Panc1 (cell line): ENCODE measurements around the gene OR5B3. TPM values are rescaled to one million over a fixed set of nuclear protein-coding genes. Genes with fewer than 3 reads are reported as not detected.

Experiments
- ATAC-seq: fragments of 200-7000 bp; cut with Tn5 transposase; 2 replicates; pipeline ENCODE4 v1.9.1; 2020; ENCODE audit warnings: mild to moderate bottlenecking, moderate library complexity
- BruUV-seq: library from RNA; stranded (reverse); fragments of 400-500 nt; replicated peaks from 2 replicates; lab custom pipeline; 2021; lab: Mats Ljungman, UMichigan
- CTCF ChIA-PET: fragments of 300-600 bp; sonication (Branson Sonifier 250); formaldehyde crosslinking; loops from one replicate; lab custom pipeline; 2022; ENCODE audit warnings: antibody characterized with exemption; lab: Charles Lee
- POLR2A ChIA-PET: fragments of 300-600 bp; sonication (Branson Sonifier 250); formaldehyde crosslinking; loops from one replicate; lab custom pipeline; 2022; ENCODE audit warnings: antibody characterized with exemption; lab: Charles Lee
- DNase-seq: peaks from one replicate; pipeline ENCODE4 v3.0.0-alpha.2; 2010; ENCODE audit warnings: low read depth, low spot score
- H3K27ac ChIP-seq: 2 replicates; pipeline ENCODE4 v1.5.1; 2011; ENCODE audit warnings: mild to moderate bottlenecking, low read length, inconsistent platforms
- H3K27me3 ChIP-seq: fragments of 200-500 bp; sonication (Bioruptor generic); 2 replicates; pipeline ENCODE4 v1.6.0; 2014; ENCODE audit warnings: low read length, inconsistent platforms; ENCODE audit not compliant: control insufficient read depth, insufficient read depth
- H3K36me3 ChIP-seq: fragments of 200-500 bp; sonication (Bioruptor generic); 2 replicates; pipeline ENCODE4 v1.5.1; 2014; ENCODE audit warnings: inconsistent platforms, mild to moderate bottlenecking, low read length, moderate library complexity; ENCODE audit not compliant: control insufficient read depth, insufficient read depth
- H3K4me1 ChIP-seq: 2 replicates; pipeline ENCODE4 v1.5.1; 2011; ENCODE audit warnings: inconsistent platforms, mild to moderate bottlenecking, low read length, moderate library complexity; ENCODE audit not compliant: control insufficient read depth, insufficient read depth
- H3K4me3 ChIP-seq, 2 experiments: 2 replicates each; pipeline ENCODE4 v1.5.1; 2011 to 2012; ENCODE audit warnings: low read depth in 2 of 2, low read length in 2 of 2, mild to moderate bottlenecking in 2 of 2, inconsistent platforms in 1 of 2, moderate library complexity in 1 of 2
- H3K9me3 ChIP-seq: fragments of 200-500 bp; sonication (Bioruptor generic); 2 replicates; pipeline ENCODE4 v1.5.1; 2014; ENCODE audit warnings: low read depth, mild to moderate bottlenecking, inconsistent platforms, low read length, moderate library complexity; ENCODE audit not compliant: control insufficient read depth, insufficient read depth
- CTCF ChIP-seq: fragments of 450-650 bp; IDR thresholded peaks from 2 replicates; pipeline ENCODE4 v1.5.1; 2017; ENCODE audit warnings: mild to moderate bottlenecking
- POLR2AphosphoS5 ChIP-seq: IDR thresholded peaks from 2 replicates; pipeline ENCODE4 v1.6.1; 2012; ENCODE audit warnings: mild to moderate bottlenecking, low read depth, low read length, moderate library complexity
- REST ChIP-seq, 2 experiments: IDR thresholded peaks; 2 replicates each; pipeline ENCODE4 v1.6.1; 2011 to 2012; ENCODE audit warnings: low read depth in 2 of 2, control low read depth in 1 of 2, low read length in 1 of 2, mild to moderate bottlenecking in 1 of 2, moderate library complexity in 1 of 2; ENCODE audit not compliant: insufficient read depth in 1 of 2
- SIN3A ChIP-seq: IDR thresholded peaks from 2 replicates; pipeline ENCODE4 v1.6.1; 2012; ENCODE audit warnings: low read depth, mild to moderate bottlenecking, low read length, moderate library complexity, borderline replicate concordance; ENCODE audit not compliant: insufficient read depth
- TCF7L2 ChIP-seq: IDR thresholded peaks from 2 replicates; pipeline ENCODE4 v1.6.1; 2011; ENCODE audit warnings: mild to moderate bottlenecking, low read depth, low read length, inconsistent platforms
- in situ Hi-C: cut with HindIII; loops from 2 replicates; pipeline ENCODE4 v1.10.0; 2016; ENCODE audit warnings: low sequenced_read_pairs, low pct_unique_long_range_greater_than_20kb
- intact Hi-C: fragments of 100-400 bp; cut with micrococcal nuclease; formaldehyde crosslinking; loops from one replicate; pipeline ENCODE4 v1.10.0; 2022; ENCODE audit not compliant: unreplicated experiment
- total RNA-seq: library from RNA; stranded (reverse); gene quantifications from one replicate; pipeline ENCODE4 v1.2.1, GENCODE V29; 2021; ENCODE audit not compliant: unreplicated experiment

Gene OR5B3
- total RNA-seq, 1 experiment from 2014 or later: not detected

DNA sequence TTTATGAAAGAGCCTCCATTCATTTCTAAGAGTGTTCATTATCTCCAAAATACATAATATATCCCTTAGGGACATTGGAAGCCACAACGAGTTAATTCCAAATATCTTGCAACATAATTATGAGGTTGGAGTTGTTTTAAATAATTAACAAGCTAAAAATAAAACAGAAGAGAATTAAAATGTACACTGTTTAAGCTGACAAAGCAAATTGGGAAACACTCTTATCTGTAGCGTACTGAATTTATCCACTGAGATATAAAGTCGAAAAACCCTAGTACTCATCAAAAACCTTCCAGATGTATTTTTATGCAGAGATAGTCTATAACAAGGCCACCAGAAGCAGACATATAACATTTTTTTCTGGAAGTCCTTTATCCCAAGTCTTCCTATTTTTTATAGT, 27.5 kb upstream of the OR5B3 start:
- no TSS peak for BruUV-seq
- no peak for DNase-seq

DNA sequence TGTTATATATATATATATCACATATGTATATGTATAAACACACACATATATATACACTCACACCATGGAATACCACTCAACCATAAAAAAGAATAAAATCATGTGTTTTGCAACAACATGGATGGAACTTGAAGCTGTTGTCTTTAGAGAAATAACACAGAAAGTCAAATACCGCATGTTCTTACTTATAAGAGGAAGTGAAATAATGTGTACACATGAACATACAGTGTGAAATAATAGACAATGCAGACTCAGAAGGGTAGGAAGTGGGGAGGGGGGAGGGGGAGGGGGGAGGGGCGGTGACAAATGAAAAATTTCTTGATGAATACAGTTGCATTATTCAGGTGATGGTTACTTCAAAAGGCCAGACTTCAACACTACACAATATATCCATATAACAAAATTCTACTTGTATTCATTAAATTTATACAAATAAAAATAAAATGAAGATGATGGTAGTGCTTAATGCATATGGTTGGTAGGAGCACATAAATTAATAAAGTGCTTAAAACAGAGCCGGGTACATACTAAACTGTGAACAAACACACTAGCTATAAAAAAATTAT, 27.0 kb upstream of the OR5B3 start:
- Histone ChIP-seq H3K27ac (no peak overlapping the region), H3K27me3 (no peaks in the 10 kb centered on the region), H3K9me3 (no peaks in the 10 kb centered on the region), H3K4me3 (no peak overlapping the region), H3K36me3 (no peaks in the 10 kb centered on the region), H3K4me1 (no peaks in the 10 kb centered on the region)
- BruUV-seq: no TSS peak
- in situ Hi-C loops (no loop called here), intact Hi-C loops (no loop called here)
- TF ChIP-seq POLR2AphosphoS5: no peak
- CTCF ChIA-PET: no interaction called here
- no peak for DNase-seq
- POLR2A ChIA-PET: no interaction called here
- ATAC-seq: no peak

More for the DNA sequence above, 27.5 kb upstream of the OR5B3 start:
- Histone ChIP-seq H3K4me3 (no peak overlapping the region), H3K27me3 (no peaks in the 10 kb centered on the region), H3K9me3 (no peaks in the 10 kb centered on the region), H3K36me3 (no peaks in the 10 kb centered on the region), H3K27ac (no peak overlapping the region), H3K4me1 (no peaks in the 10 kb centered on the region)
- ChIA-PET POLR2A (no interaction called here), CTCF (no interaction called here)
- in situ Hi-C loops (no loop called here), intact Hi-C loops (no loop called here)
- no peak for TF ChIP-seq POLR2AphosphoS5
- no peak for TF ChIP-seq TCF7L2
- TF ChIP-seq CTCF: no peak
- no peak for TF ChIP-seq SIN3A
- no peak for TF ChIP-seq REST (IDR thresholded peaks at IDR 0.05; ENCODE audit: insufficient read depth in 1 of 2, low read depth in 2 of 2, low read length in 1 of 2)
- ATAC-seq: no peak

DNA sequence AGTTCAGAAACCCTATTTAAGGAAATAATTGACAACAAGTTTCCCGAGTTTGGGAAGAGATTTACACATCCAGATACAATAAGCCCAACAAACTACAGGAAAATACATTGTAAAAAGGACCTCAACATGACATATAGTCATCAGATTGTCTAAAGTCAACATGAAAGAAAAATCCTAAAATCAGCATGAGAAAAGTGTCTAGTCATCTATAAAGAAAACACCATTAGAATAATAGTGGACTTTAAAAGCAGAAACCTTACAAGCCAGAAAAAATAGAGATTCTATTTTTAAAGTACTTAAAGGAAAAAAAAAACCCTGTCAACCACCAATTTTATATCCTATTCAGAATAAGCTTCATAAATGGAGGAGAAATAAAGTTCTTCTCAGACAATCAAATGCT, 22.6 kb upstream of the OR5B3 start:
- TF ChIP-seq SIN3A (no peak), POLR2AphosphoS5 (no peak), TCF7L2 (no peak), CTCF (no peak), REST (IDR thresholded peaks at IDR 0.05; ENCODE audit: insufficient read depth in 1 of 2, low read depth in 2 of 2, low read length in 1 of 2) (no peak)
- CTCF ChIA-PET: no interaction called here
- in situ Hi-C loops: no loop called here

More for the DNA sequence above, 22.6 kb upstream of the OR5B3 start:
- Histone ChIP-seq H3K36me3 (no peaks in the 10 kb centered on the region), H3K27me3 (no peaks in the 10 kb centered on the region), H3K9me3 (no peaks in the 10 kb centered on the region), H3K4me1 (no peaks in the 10 kb centered on the region), H3K4me3 (no peak overlapping the region), H3K27ac (no peak overlapping the region)
- POLR2A ChIA-PET: no interaction called here
- intact Hi-C loops: no loop called here
- DNase-seq (no peak), ATAC-seq (no peak)
- no TSS peak for BruUV-seq
